GM23248 (cell line): ENCODE results near the gene PIGO.

Experiments used
- EZH2 ChIP-seq: fragments of 200-600 bp; sonication (generic); IDR thresholded peaks from 2 replicates; pipeline ENCODE4 v1.6.1; 2018; ENCODE audit warnings: antibody characterized with exemption, mild to moderate bottlenecking; ENCODE audit not compliant: insufficient read depth, poor library complexity, severe bottlenecking
- EZH2phosphoT487 ChIP-seq: fragments of 200-600 bp; sonication (generic); IDR thresholded peaks from 2 replicates; pipeline ENCODE4 v1.6.1; 2018; ENCODE audit warnings: antibody characterized with exemption, moderate library complexity, mild to moderate bottlenecking, low read depth; ENCODE audit not compliant: insufficient read depth

DNA sequence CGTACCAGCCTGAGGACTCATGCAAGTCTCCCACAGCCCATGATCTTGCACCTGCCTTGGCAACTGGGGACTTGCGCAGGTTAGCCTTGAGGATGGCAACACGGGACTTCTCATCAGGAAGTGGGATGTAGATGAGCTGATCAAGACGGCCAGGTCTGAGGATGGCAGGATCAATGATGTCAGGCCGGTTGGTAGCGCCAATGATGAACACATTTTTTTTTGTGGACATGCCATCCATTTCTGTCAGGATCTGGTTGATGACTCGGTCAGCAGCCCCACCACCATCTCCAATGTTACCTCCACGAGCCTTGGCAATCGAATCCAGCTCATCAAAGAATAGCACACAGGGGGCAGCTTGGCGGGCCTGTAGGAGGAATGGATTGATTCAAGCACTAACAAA lies 37.0 kb downstream of the PIGO start:
- TF ChIP-seq EZH2phosphoT487 (no peak), EZH2 (no peak)
